CD4-positive, alpha-beta T cell treated with Interleukin-12 subunit alpha and Interleukin-12 subunit beta, for 1 hour (primary cell): ENCODE measurements around the gene TULP1.

ENCODE experiments used
- DNase-seq: peaks from one replicate; pipeline ENCODE4 v3.0.0-alpha.2; 2020

The TULP1 gene

DNA sequence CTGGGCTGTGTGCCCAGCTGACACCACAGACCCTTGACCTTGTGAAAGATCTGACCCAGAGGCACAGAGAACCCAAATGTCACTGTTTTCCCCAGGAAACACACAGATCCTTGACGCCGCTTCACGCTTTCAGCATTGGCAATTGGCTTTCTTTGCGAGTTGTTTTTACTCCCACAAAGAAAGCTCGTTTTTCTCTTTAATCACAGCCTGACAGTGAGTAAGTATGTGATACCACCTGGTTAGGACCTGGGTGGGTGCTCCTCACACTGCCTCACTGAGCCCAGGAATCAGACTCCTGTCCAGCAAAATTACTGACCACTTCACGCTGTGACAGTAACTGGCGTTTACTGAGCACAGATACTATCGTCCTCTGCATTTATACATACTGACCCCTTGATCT lies 31.5 kb downstream of the TULP1 start:
- DNase-seq = no peak

DNA sequence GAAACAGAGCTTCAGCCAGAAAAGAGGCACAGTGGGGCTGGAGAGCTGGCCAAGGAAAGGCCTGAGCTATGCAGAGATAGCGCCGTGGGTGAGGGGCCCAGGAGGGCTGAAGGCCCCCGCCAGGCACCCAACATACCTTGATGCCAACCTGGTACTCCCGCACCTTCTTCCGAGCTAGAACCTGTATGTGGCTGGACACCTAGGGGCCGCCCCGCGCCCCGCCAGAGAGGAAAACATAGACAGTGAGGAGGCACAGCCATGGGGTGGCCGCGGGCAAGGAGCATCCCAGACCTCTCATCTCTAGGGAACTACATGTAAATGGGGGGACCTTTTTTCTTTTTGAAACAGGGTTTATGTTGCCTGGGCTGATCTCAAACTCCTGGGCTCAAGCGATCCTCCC lies 32.5 kb downstream of the TULP1 start:
- DNase-seq = no peak

DNA sequence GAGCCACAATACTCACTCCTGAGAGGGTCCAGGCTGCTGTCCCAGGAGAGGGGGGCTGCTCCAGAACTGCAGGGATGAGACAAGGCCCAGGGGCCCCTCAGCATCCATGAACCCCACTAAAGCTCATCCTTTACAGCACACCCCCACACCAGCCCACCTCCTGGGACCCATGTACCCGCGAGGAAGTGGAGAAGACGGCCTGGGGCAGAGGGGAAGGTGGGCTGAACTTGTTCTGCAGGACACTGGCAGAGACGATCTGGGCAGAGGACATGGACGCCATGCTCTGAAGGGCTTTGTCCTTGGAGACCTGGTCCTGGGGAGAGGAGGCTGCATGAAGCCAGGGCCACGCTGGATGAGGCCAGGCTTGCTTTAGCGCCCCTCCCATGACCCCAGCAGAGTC lies 34.4 kb downstream of the TULP1 start:
- DNase-seq = no peak

DNA sequence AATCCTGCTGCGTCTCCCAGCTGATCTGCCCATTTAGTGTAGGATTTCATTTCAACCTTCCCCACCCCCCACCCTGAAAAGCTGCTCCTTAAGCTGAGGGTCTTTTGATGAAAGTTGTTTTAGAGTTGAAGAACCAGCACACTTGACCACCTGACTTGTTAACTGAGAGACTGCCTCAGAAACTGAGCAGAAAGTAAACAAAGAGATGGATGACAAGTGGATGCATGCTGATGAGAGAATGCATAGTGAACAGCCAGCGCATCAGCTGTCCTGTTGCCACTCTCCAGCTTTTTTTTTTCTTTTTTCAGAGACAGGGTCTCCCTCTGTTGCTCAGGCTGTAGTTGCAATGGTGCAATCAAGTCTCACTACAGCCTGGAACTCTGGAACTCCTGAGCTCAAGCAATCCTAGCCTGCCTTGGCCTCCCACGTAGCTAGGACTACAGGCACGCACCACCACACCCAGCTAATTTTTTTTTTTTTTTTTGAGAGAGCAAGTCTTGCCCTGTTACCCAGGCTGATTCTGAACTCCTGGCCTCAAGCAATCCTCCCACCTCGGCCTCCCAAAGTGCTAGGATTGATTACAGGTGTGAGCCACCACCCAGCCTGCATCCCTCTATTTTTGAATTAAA lies 35.0 kb downstream of the TULP1 start:
- DNase-seq = no peak

DNA sequence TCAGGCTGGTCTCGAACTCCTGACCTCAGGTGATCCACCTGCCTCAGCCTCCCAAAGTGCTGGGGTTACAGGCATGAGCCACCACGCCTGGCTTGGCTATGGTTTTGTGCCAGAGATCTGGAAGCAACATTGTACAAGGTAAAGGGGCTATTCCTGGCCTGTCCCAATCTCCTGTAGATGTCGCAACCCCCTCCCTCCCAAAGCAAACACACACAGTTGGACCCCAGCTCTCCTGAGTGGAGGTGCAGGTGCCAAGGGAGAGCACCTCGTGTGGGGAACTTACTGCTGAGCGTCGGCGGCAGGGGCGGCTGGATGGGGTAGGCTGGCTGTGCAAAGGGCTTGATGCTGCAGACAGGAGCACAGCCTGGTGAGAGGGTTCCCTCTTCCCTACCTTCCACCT lies 35.7 kb downstream of the TULP1 start:
- DNase-seq = no peak

DNA sequence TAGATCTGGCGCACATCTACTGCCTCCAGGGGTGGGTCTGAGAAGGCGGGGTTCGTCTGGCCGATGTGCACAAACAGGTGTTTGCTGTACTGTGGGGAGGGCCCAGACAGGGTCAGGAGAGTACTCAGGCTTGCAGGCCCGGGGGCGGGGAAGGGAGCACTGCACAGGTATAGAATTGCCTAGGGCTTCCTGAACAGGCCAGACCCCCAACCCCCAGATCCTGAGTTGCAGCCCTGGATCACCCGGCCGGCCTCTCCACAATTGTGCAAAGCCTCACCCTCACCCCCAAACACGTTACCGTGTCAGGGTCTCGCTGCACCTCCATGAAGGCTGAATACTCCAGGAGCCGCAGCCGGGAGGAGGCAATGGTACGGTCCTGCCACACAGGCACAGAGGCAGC lies 36.7 kb downstream of the TULP1 start:
- DNase-seq = no peak

DNA sequence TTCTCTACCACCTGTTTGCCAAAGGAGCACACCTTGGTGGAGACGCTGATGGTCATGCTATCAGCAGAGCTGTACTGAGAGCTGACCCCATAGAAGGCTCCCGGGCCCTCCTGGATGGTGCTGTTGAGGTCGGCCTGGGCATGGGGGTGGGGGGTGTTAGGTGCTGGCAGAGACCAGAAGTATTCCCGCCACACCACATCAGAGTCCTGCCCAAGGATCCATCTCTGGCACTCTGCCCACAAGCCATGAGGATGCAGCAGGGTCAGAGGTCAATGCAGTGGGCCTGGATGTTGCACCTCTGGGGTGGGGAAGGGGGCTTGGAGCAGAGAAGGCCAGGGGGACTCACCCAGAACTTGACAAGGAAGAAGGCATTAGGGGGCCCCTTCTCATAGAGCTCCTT lies 37.1 kb downstream of the TULP1 start:
- DNase-seq = no peak

DNA sequence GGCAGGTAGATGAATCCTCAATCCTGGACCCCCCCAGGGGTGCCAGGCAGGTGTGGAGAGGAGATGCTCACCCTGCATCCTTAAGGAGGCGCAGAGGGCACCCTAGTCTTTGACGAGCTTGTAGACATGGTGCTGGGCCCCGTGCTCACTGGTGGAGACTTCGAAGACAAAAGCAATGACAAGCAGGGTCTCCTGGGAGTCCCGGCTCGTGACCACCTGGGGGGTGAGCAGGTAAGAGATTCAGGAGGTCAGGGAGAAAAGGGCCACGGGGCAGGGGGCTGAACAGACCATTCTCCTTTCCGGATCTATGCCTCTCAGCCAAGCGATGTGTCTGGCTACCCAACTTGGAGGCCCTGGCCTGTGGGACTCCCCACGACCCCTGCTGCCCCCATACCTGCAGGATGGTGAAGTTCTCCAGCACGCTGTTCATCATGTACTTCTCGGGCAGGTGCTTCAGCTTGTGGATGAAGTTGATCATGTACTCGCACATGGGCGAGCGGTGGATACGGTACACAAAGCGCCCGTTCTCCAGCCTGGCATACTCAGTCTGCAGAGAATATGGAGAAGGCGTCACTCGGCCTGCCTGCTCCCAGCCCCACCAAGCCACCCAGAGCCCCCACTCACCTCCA lies 37.6 kb downstream of the TULP1 start:
- no peak for DNase-seq

DNA sequence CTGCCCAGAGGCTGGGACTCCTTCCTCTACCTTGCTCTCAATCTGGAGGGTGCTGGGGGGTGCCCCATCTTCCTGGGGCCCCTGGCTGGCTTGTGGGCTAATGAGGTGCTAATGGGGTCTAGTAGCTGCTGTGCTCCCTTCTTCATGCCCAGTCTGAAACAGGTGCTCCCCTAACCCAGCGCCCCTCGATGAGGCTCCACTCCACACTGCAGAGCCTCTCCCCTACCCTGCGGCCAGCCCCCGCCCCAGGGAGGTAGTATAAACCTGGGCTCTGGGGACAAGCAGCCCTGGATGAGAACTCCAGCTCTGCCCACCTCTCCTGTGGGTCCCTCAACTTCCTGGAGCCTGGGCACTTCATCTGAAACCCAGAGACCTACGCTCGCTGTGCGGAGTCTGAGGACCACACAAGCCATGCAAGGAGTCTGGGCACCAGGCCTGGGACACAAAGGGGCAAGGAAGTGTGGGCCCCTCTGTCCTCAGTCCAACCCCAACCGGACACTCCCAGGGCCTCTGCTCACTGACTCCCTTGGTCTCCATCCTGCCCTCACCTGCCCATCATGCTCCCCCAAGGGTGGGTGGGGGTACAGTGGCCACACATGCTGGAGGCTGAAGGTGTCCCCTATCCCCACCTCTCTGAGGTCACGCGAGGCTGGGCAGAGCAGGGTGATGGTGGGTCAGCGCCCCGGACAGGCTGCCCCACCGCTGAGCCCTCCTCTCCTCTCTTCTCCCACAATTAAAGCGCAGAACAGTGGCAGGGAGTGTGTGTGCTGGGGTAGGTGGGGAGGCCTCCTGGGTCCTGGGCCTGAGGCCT lies 38.4 kb downstream of the TULP1 start:
- no peak for DNase-seq

DNA sequence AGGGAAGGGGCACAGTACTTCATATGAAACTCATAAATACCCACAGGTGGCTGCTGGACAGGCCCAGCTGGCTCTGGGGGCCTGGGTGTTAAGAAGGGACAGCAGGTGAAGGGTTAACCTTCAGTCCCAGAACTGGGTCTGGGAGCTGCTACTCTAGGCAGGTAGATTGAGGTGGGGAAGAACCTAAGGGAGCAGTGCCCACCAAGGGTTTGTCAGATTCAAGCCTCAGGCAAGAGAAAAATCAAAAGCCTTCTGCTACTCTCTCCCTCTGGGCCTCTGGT lies 38.9 kb downstream of the TULP1 start:
- no peak for DNase-seq

DNA sequence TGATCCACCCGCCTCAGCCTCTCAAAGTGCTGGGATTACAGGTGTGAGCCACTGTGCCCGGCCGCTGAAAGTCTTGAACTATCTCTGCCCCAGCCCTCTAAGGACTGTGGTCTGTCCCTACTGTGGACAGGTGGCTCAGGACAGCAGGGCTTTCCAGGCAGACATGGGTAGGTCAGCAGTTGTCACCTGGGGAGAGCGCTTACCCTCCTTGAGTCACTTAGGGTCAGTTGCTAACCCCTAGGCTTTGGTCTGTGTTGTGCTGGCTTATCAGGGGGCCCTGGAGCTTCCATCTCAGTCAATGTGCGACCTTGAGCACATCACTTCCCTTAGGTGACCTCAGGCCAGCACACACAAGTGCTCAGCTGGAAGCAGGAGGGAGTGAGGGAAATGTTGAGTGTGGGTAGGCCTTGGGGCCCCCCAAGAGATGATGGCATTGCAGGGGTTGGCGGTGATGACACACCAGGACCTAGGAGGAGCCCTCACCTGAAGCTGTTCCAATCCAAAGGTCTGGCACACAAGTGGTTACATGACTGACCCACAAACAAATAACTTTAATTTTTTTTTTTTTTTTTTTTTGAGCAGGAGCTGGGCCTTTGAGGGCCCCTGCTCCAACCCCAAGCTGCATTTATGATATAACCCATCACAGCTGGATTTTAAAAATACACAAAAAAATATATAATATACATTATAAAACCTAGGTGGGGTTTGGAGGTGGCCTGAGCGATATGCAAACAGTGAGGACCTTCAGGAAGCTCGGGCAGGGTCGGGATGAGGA lies 39.4 kb downstream of the TULP1 start:
- no peak for DNase-seq

DNA sequence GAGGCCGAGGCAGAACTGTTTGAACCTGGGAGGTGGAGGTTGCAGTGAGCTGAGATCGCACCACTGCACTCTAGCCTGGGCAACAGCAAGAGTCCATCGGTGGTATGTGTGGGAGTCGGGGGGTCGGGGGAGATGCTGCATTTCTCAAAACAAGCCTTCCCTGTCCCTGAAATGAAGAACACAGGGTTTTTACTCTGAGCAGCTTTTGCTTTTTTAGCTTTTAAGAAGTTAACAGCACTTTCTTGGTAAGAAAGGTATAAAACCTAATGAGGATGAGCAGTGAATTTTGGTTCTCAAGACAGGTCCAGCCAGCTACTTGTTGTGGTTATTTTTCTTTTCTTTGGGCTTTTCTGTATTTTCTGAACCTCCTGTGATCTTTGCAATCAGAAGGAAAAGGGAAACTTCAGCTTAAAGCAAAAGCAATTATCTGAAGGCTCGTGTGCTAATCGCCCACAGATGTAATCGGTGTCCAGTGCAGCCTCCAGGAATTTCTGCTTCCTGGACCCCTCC lies 40.8 kb downstream of the TULP1 start:
- DNase-seq = no peak

DNA sequence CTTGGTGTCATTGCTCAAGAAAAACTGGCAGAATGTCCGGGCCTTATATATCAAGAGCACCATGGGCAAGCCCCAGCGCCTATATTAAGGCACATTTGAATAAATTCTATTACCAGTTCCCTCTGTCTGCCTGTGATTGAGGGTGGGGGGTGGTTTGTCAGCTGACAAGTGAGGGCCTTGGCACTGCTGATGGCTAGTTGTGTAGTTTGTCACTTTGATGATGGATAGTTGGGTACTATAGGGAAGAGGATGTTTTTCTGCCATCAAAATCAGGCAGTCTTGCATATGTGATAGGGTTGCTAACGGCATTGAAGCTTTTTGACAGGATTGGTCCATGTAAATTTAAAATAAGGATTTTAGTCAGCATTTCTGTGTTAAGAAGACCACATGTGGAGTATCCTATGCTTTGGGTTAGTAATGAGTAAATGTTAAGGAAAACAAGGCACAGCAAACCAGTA lies 42.0 kb downstream of the TULP1 start:
- DNase-seq = peak; percentile 23

DNA sequence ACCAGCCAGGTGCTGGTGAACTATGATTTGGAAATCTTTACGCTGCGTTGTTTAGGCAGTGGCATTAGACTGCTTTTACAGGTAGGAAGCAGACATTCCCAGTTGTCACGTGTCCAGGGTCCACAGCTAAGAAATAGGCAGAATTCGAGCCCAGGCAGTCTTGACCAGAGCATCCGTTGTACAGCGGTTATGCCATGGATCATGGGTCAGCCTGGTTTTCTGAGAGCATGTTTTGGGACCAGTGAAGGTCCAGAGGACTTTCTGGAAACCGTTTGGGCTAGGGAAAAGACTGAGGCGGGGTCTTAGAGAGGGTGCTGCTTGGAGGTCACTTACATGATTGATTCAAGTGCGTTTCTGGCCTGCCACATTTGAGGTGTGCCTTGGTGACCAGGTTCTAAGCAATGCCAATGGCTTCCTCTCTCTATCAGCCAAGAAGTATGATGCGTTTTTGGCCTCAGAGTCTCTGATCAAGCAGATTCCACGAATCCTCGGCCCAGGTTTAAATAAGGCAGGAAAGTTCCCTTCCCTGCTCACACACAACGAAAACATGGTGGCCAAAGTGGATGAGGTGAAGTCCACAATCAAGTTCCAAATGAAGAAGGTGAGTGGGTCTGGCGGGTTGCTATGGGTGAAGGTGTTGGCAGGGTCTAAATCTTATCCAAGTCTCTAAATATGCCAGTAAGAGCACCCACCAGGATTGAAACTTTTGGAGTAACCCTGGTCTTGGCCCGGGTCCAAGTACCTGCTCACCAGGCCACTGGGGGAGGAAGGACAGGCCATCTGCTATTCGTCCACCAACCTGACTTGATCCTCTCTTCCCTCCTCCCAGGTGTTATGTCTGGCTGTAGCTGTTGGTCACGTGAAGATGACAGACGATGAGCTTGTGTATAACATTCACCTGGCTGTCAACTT lies 42.7 kb downstream of the TULP1 start:
- DNase-seq = no peak

DNA sequence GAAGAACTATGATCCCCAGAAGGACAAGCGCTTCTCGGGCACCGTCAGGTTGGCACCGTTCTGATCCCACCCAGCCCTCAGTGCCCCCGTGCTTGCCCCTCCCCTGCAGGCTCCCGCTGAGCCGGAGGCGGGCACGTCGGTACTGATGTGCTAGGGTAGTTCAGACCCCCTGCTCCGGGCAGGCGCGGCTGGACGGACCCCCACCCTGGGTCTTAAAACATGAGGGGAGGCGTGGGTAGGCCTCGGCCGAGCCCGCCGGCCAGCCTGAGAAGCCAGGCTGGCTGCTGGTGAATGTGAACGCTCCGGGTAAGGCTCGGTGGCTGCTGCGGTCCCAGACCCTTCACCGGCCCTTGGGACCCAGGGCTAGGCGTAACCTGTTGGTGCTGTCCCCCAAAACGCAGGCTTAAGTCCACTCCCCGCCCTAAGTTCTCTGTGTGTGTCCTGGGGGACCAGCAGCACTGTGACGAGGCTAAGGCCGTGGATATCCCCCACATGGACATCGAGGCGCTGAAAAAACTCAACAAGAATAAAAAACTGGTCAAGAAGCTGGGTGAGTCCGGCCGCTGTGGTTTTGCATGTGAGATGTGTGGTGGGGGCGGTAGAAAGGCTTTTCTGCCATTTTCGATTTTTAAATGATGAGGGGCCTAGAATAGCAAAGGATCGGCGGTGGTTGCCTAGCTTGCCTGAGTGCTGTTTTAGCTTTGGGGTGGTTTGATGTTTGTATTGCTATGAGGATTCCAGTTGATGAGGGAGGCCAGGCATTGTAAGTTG lies 43.5 kb downstream of the TULP1 start:
- DNase-seq = peak; percentile 21

DNA sequence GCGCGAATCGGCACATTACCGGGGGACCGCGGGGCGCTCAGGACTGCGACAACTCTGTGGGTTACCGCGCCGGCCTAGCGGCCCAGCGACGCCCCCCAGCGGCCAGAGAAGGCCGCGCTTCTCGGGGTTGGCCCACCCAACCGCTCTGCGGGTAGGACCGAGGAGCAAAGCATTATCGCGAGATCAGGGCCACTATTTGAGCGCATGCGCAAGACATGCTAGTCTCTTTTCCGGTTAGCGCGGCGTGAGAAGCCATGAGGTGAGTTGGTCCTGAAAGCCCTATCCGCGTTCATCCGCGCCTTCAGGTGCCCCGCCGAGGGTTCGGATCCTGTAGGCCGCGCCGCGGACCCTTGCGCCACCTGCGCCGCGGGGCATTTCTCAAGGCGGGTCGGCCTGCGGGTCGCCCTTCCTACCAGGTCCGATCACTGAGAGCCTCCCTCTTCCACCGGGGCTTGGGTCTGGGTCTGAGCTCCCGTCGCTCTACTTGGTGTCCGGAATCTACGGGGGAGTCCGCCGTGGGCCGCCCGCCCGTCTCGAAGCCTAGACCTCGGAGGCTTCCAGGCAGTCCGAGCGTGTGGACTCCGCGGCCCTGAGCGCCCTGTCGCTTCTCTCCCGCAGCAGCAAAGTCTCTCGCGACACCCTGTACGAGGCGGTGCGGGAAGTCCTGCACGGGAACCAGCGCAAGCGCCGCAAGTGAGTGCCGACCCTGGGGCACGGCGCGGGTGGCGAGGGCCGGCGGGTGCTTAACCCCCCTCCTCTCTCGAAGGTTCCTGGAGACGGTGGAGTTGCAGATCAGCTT lies 44.3 kb downstream of the TULP1 start, which contains the start of gene RPL10A:
RPL10A (plus strand) TSS at position 221 of the 799 bp plus-strand sequence; CDS start at position 255, 34 bp downstream.
- DNase-seq = peak; percentile 98

DNA sequence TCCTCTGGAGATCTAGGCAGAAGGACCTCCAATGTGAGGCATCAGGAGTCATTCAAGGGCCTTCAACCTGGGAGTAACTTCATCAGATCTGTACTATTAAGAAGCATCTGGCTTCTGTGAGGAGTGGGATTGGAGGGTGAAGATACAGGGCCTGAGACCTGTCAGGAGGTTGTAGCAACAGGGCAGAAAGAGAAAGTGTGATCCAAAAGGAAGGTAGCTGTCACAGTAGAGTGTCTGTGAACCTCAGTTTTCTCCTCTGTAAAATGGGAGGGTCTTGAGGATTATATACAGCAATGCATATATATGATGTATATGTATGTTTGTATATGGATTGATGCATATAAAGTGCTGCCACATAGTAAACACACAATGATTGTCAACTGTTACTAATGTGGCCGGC lies 47.0 kb downstream of the TULP1 start:
- DNase-seq = no peak

DNA sequence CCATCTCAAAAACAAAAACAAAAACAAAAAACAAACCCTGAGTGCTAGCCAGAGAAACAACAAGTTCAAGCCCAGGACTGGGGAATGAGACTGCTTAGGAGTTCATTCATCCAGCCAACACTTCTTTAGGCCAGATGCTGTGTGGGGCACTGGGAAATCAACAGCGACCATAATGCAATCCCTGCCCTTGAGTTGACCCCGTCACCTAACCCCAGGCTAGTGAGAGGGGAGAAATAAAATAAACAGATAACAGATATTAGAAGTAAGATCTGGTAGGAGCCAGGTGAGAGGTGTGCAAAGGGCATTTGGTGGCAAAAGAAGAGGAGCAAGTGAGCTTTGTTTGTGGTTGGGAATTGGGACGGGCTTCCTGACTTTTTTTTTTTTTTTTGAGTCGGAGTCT lies 49.4 kb downstream of the TULP1 start:
- DNase-seq = no peak

DNA sequence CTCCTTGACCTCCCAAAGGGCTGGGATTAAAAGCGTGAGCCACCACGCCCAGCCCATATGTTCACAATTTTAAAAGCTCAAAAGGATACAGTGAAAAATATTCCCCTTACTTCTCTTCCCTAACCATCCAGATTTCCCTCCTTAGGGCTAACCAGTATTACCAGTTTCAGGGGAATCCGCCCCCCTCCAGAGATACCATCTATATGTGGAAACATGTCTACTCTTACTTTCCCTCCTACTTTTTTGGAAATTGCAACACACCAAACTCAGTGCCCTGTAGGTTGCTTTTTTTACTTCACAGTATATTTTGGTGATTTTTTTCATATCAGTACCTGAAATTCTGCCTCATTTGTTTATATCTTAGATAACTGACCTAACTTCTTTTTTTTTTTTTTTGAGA lies 51.4 kb downstream of the TULP1 start:
- no peak for DNase-seq

DNA sequence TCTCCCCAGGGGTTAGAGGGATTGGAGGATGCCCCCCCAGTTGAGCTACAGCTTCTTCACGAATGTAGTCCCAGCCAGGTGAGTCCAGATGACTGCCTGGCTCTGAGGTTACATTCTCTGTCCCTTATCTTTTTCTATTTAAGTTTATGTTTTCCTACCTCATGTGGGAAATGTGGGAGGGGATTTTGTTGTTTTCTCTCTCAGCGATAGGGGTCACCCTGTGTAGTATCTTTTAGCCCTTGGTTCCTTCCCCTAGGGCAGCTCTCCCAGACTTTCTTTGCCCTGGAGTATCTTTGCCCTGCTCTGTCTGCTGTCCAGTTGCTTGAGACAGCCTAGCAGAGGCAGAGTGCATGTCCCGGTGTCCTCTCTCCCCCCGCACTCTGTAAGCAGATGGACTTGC lies 54.8 kb downstream of the TULP1 start:
- DNase-seq = no peak
